ENCODE measurements around the gene SP2. TPM values are rescaled to one million over a fixed set of nuclear protein-coding genes. Genes with fewer than 3 reads are reported as not detected.

The SP2 gene
- total and polyA plus RNA-seq, 7 experiments from 2014 or later, result 7.9 to 36.5 (median 26.4) TPM

DNA sequence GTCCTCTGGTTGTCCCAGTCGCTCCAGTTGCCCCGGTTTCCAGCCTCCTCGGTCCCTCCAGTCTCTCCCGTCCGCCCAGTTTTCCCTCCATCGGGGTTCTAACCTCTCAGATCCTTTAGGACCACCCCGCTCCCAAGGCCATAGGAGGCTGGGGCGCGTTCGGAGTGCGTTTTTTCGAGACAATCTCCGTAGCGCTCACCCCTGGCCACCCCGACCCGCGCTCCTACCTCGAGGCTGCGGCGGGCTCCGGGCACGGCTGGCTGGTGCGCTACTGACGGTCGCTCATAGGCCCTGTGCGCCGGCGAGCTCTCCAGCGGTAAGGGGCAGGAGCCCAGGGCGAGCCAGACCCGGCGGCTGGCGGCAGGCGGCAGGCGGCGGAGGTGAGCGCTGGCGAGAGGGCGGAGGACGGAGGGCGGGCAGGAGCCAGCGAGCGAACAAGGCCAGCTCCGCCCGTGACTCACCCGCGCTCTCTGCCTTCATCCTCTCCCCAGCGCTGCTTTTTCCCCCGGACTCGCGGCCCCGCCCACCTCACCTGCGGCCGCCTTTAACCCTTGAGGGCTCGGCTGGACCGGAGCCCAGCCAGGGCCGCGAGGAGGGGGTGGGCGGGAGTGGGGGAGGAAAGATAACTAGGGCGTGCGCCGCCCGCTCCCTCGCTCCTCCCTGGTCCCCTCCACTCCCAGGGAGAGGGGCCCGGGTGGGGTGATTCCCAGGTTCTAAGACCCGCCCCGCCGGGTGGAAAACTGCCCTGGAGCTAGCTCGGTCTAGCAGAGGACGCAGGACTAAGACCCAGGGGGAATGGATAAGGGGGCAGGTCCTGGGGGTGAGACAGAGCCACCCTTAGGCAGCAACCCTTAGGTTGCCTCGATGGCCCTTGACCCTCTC, 45.1 kb upstream of the SP2 start, which contains the start of gene SP6:
Gene SP6, minus strand, starts transcription at position 472 of the 882 bp plus-strand sequence. CDS start 2,734 bp downstream, outside the sequence.
- peaks cover 6 to 39% of the 10 kb centered on the region in 2 donors for H3K27me3 ChIP-seq (ENCODE audit: control insufficient read depth in 2 of 2, insufficient read depth in 2 of 2, low read length in 2 of 2)
- peak within 1 kb of the TSS; percentile 20 for H3K4me3 ChIP-seq (ENCODE audit: low read length)
- Mint-ChIP-seq H3K36me3 (no peaks in the 10 kb centered on the region), H3K27me3 (peaks cover 63 to 94% (median 77%) of the 10 kb centered on the region in 5 donors), H3K4me1 (peaks cover 18 to 39% (median 22%) of the 10 kb centered on the region in 7 donors), H3K27ac (peak within 1 kb of the TSS in 3 of 9 donors; percentile 11 to 51 (median 13)), H3K4me3 (peak within 1 kb of the TSS; percentile 48 to 80 (median 68)), H3K9me3 (peaks cover 0 to 6% (median 0%) of the 10 kb centered on the region in 11 donors)
- H3K4me1 ChIP-seq (ENCODE audit: control insufficient read depth in 2 of 2, insufficient read depth in 2 of 2, low read length in 2 of 2), result peaks cover 6 to 14% of the 10 kb centered on the region in 2 donors
- H3K36me3 ChIP-seq (ENCODE audit: control insufficient read depth in 2 of 3, insufficient read depth in 3 of 3, low read length in 3 of 3), result no peaks in the 10 kb centered on the region
- H3K27ac ChIP-seq (ENCODE audit: low read depth, low read length), result no peak within 1 kb of the TSS
- POLR2A ChIA-PET, result interaction anchor here (4.2 kb wide), 1 partner anchor 40 kb away, joined by 17 read pairs; no protein-coding TSS in a partner anchor
- CTCF ChIA-PET, result interaction anchor here (0.5 to 1.1 kb wide), 2 partner anchors 39 to 671 kb away, joined by 3 to 5 read pairs; no protein-coding TSS in a partner anchor
- H3K9me3 ChIP-seq (ENCODE audit: control insufficient read depth in 2 of 3, low read length in 3 of 3), result no peaks in the 10 kb centered on the region
- intact Hi-C loops (cut with micrococcal nuclease), result loop anchor here in 1 of 2 donors (2.0 kb wide), 1 partner anchor 14 kb away; no protein-coding TSS in a partner anchor
- ATAC-seq (peak; percentile 77), DNase-seq (peak in 4 of 9 donors; percentile 24 to 71 (median 38))

DNA sequence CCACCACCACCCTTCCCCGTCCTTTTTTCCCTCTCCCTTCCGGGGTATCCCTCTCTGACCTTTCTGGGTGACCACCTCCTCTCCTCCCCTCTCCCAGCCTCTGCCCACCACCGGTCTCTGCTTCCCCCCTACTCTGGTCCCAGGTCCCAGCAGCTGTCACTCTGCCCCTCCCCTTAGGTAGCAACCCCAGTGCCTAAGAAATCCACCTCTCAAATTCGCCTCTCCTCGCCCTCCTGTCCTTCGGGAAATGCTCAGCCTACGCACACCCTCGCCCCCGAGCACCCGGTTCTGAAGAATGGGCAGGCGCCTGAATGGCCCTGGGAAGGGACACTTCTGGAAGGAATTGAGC, 44.3 kb upstream of the SP2 start:
- peaks cover 6 to 33% of the 10 kb centered on the region in 2 donors for H3K27me3 ChIP-seq (ENCODE audit: control insufficient read depth in 2 of 2, insufficient read depth in 2 of 2, low read length in 2 of 2)
- H3K4me1 ChIP-seq (ENCODE audit: control insufficient read depth in 2 of 2, insufficient read depth in 2 of 2, low read length in 2 of 2), result peaks cover 6 to 14% of the 10 kb centered on the region in 2 donors
- H3K36me3 ChIP-seq (ENCODE audit: control insufficient read depth in 2 of 3, insufficient read depth in 3 of 3, low read length in 3 of 3), result no peaks in the 10 kb centered on the region
- Mint-ChIP-seq H3K36me3 (no peaks in the 10 kb centered on the region), H3K9me3 (peaks cover 0 to 6% (median 0%) of the 10 kb centered on the region in 11 donors), H3K27ac (peak overlapping the region in 1 of 9 donors; percentile 13), H3K27me3 (peaks cover 60 to 94% (median 70%) of the 10 kb centered on the region in 5 donors), H3K4me3 (peak overlapping the region in 8 of 10 donors; percentile 22 to 80 (median 50)), H3K4me1 (peaks cover 18 to 39% (median 22%) of the 10 kb centered on the region in 7 donors)
- H3K27ac ChIP-seq (ENCODE audit: low read depth, low read length), result no peak overlapping the region
- H3K9me3 ChIP-seq (ENCODE audit: control insufficient read depth in 2 of 3, low read length in 3 of 3), result no peaks in the 10 kb centered on the region
- ATAC-seq (no peak), DNase-seq (no peak)
- ChIA-PET CTCF (no interaction called here), POLR2A (no interaction called here)
- intact Hi-C loops (cut with micrococcal nuclease), result loop anchor here in 1 of 2 donors (2.0 kb wide), 1 partner anchor 13 kb away; no protein-coding TSS in a partner anchor
- no peak overlapping the region for H3K4me3 ChIP-seq (ENCODE audit: low read length)

DNA sequence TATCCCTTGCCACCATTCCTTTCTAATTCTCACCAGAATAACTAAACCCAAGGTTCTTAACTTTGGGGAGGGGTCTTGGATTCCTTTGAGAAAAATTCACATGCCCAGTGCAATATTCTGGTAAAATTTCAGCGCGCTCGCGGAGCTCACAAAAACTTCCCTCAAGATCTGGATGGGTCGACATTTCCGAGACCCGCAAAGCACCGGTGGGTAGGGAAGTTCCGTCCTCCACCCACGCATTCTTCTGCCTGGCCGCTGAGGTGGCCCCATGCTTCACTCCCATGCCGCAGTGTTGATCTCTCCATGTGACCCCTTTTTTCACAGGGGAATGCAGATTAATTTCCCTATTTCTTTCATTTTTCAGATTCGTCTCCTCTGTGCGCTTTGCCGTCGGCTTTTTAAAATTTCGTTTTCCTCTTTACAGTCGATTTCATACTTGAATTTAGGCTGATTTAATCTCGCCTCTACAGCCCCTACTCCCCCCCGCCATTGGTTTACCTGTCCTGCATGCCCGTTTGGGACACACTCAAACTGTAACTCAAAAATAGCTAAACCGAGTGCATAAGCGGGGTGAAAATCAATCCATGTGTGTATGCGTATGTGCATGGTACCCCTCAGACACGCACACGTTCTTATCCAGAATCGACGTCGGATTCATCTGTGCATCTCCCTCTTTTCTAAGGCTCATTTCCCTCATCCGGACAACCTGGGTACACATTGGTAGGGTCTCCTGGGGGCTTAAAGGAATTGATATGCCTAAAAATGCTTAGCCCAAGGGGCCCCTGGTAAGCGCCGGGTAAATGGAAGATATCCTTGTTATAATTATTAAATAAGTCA, 43.7 kb upstream of the SP2 start:
- no peak overlapping the region for H3K4me3 ChIP-seq (ENCODE audit: low read length)
- DNase-seq, result no peak

DNA sequence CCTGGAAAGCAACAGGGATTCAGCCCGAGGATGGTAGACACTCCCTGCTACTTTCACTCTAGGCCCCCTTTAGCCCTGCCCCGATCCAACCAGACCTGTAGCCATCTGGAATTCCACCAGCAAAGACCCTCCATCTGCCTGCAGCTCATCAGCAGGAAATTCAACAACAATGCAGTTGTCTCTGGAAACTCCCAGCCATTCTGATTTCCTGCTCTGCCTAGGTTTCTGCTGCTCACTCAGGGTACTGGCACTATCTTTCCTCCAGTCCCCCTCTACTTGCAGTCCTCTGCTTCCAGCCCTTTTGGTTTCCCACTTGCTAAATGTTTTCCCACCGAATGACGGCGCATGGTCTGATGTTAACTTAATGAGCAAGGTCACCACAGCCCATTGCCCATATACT, 42.4 kb upstream of the SP2 start:
- H3K4me3 ChIP-seq (ENCODE audit: low read length), result no peak overlapping the region
- CTCF ChIA-PET, result interaction anchor here (0.6 kb wide), 1 partner anchor 28 kb away, joined by 5 read pairs; no protein-coding TSS in a partner anchor
- H3K27ac ChIP-seq (ENCODE audit: low read depth, low read length), result no peak overlapping the region
- H3K36me3 ChIP-seq (ENCODE audit: control insufficient read depth in 2 of 3, insufficient read depth in 3 of 3, low read length in 3 of 3), result no peaks in the 10 kb centered on the region
- ATAC-seq, result no peak
- H3K9me3 ChIP-seq (ENCODE audit: control insufficient read depth in 2 of 3, low read length in 3 of 3), result no peaks in the 10 kb centered on the region
- Mint-ChIP-seq H3K27ac (peak overlapping the region in 1 of 9 donors; percentile 5), H3K27me3 (peaks cover 50 to 89% (median 59%) of the 10 kb centered on the region in 5 donors), H3K36me3 (no peaks in the 10 kb centered on the region), H3K4me1 (peaks cover 15 to 36% (median 22%) of the 10 kb centered on the region in 7 donors), H3K4me3 (no peak overlapping the region), H3K9me3 (peaks cover 0 to 6% (median 0%) of the 10 kb centered on the region in 11 donors)
- intact Hi-C loops (cut with micrococcal nuclease), result no loop called here
- peaks cover 6 to 14% of the 10 kb centered on the region in 2 donors for H3K4me1 ChIP-seq (ENCODE audit: control insufficient read depth in 2 of 2, insufficient read depth in 2 of 2, low read length in 2 of 2)
- POLR2A ChIA-PET, result no interaction called here
- H3K27me3 ChIP-seq (ENCODE audit: control insufficient read depth in 2 of 2, insufficient read depth in 2 of 2, low read length in 2 of 2), result peaks cover 6 to 21% of the 10 kb centered on the region in 2 donors
- DNase-seq, result no peak

More for the DNA sequence above, 43.7 kb upstream of the SP2 start:
- Histone ChIP-seq H3K4me1 (ENCODE audit: control insufficient read depth in 2 of 2, insufficient read depth in 2 of 2, low read length in 2 of 2) (peaks cover 6 to 14% of the 10 kb centered on the region in 2 donors), H3K36me3 (ENCODE audit: control insufficient read depth in 2 of 3, insufficient read depth in 3 of 3, low read length in 3 of 3) (no peaks in the 10 kb centered on the region), H3K9me3 (ENCODE audit: control insufficient read depth in 2 of 3, low read length in 3 of 3) (no peaks in the 10 kb centered on the region), H3K27me3 (ENCODE audit: control insufficient read depth in 2 of 2, insufficient read depth in 2 of 2, low read length in 2 of 2) (peaks cover 6 to 33% of the 10 kb centered on the region in 2 donors), H3K27ac (ENCODE audit: low read depth, low read length) (no peak overlapping the region)
- H3K27me3 Mint-ChIP-seq, result peaks cover 54 to 91% (median 64%) of the 10 kb centered on the region in 5 donors
- no peaks in the 10 kb centered on the region for H3K36me3 Mint-ChIP-seq
- peaks cover 0 to 6% (median 0%) of the 10 kb centered on the region in 11 donors for H3K9me3 Mint-ChIP-seq
- ChIA-PET POLR2A (no interaction called here), CTCF (interaction anchor here (0.5 to 1.3 kb wide), 2 partner anchors 37 to 38 kb away, joined by 3 read pairs; no protein-coding TSS in a partner anchor)
- peak overlapping the region in 2 of 9 donors; percentile 38 to 78 for H3K27ac Mint-ChIP-seq
- no peak for ATAC-seq
- H3K4me1 Mint-ChIP-seq, result peaks cover 15 to 36% (median 22%) of the 10 kb centered on the region in 7 donors
- intact Hi-C loops (cut with micrococcal nuclease), result no loop called here
- peak overlapping the region; percentile 22 to 80 (median 58) for H3K4me3 Mint-ChIP-seq

DNA sequence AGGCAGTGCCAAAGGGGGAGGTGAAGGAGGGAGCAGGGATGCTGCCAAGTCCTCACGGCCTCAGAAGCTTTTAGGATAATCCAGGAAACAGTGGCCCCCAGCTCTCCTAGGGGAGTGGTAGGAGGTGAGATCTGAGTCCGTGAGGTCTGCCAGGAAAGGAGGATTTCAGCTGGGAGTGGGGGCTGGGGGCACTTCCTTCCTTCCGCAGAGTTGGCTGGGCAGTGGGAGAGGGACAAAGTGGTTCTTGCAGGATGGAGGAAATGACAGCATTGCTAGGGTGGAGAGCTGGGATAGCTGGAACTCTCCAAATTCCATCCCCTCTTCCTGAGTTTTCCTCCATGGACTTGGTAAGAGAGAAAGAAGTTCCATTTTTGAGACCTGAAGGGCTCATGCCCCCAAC, 40.3 kb upstream of the SP2 start:
- POLR2A ChIA-PET, result no interaction called here
- peaks cover 0 to 4% (median 0%) of the 10 kb centered on the region in 11 donors for H3K9me3 Mint-ChIP-seq
- H3K27ac Mint-ChIP-seq, result peak overlapping the region in 1 of 9 donors; percentile 49

DNA sequence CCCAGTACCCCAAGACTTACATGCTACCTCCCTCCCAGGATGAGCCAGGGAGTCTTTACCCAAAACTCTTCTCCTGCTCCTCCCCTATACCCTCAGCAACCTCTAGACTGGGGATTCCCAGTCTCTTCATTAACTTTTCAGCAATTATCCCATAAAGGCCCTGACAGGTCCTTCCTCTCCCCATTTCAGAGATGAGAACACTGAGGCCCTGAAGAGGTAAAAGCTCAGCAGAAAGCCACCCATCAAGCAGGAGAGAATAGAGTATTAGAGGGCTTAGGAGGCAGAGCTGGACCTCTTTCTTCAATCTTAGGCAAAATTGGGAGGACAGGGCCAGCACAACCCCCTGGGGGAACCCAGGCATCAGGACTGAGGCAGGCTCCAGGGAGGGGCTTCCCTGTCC, 39.2 kb upstream of the SP2 start:
- H3K36me3 Mint-ChIP-seq, result no peaks in the 10 kb centered on the region

More for the DNA sequence above, 40.3 kb upstream of the SP2 start:
- no peak overlapping the region for H3K4me3 Mint-ChIP-seq
- ATAC-seq, result no peak
- H3K36me3 Mint-ChIP-seq, result no peaks in the 10 kb centered on the region
- Histone ChIP-seq H3K36me3 (ENCODE audit: control insufficient read depth in 2 of 3, insufficient read depth in 3 of 3, low read length in 3 of 3) (no peaks in the 10 kb centered on the region), H3K4me3 (ENCODE audit: low read length) (no peak overlapping the region), H3K9me3 (ENCODE audit: control insufficient read depth in 2 of 3, low read length in 3 of 3) (no peaks in the 10 kb centered on the region), H3K4me1 (ENCODE audit: control insufficient read depth in 2 of 2, insufficient read depth in 2 of 2, low read length in 2 of 2) (peaks cover 3 to 9% of the 10 kb centered on the region in 2 donors), H3K27ac (ENCODE audit: low read depth, low read length) (no peak overlapping the region), H3K27me3 (ENCODE audit: control insufficient read depth in 2 of 2, insufficient read depth in 2 of 2, low read length in 2 of 2) (peaks cover 6 to 15% of the 10 kb centered on the region in 2 donors)
- H3K4me1 Mint-ChIP-seq, result peaks cover 9 to 19% (median 12%) of the 10 kb centered on the region in 7 donors
- peaks cover 33 to 84% (median 46%) of the 10 kb centered on the region in 5 donors for H3K27me3 Mint-ChIP-seq
- CTCF ChIA-PET, result interaction anchor here (0.7 to 1.0 kb wide), 3 partner anchors 17 to 417 kb away, joined by 3 read pairs; no protein-coding TSS in a partner anchor
- intact Hi-C loops (cut with micrococcal nuclease), result no loop called here
- no peak for DNase-seq

More for the DNA sequence above, 39.2 kb upstream of the SP2 start:
- H3K9me3 Mint-ChIP-seq, result peaks cover 0 to 4% (median 0%) of the 10 kb centered on the region in 11 donors
- peaks cover 6 to 10% of the 10 kb centered on the region in 2 donors for H3K27me3 ChIP-seq (ENCODE audit: control insufficient read depth in 2 of 2, insufficient read depth in 2 of 2, low read length in 2 of 2)
- no peaks in the 10 kb centered on the region for H3K36me3 ChIP-seq (ENCODE audit: control insufficient read depth in 2 of 3, insufficient read depth in 3 of 3, low read length in 3 of 3)
- POLR2A ChIA-PET, result interaction anchor here (1.2 kb wide), 1 partner anchor 21 kb away, joined by 3 read pairs; no protein-coding TSS in a partner anchor
- H3K4me1 ChIP-seq (ENCODE audit: control insufficient read depth in 2 of 2, insufficient read depth in 2 of 2, low read length in 2 of 2), result peaks cover 2 to 5% of the 10 kb centered on the region in 2 donors
- peaks cover 7 to 17% (median 11%) of the 10 kb centered on the region in 7 donors for H3K4me1 Mint-ChIP-seq
- H3K4me3 Mint-ChIP-seq, result no peak overlapping the region
- peaks cover 30 to 76% (median 45%) of the 10 kb centered on the region in 5 donors for H3K27me3 Mint-ChIP-seq
- no peak overlapping the region for H3K4me3 ChIP-seq (ENCODE audit: low read length)
- H3K9me3 ChIP-seq (ENCODE audit: control insufficient read depth in 2 of 3, low read length in 3 of 3), result no peaks in the 10 kb centered on the region
- CTCF ChIA-PET, result interaction anchor here (0.9 kb wide), 1 partner anchor 33 kb away, joined by 3 read pairs; no protein-coding TSS in a partner anchor
- DNase-seq, result no peak
- no peak overlapping the region for H3K27ac ChIP-seq (ENCODE audit: low read depth, low read length)
- no peak overlapping the region for H3K27ac Mint-ChIP-seq
- intact Hi-C loops (cut with micrococcal nuclease), result no loop called here
- no peak for ATAC-seq

Data from naive thymus-derived CD4-positive, alpha-beta T cell (primary cell).